OCI-LY7 (cell line): ENCODE data around the gene BCL2L11. TPM values are rescaled to one million over a fixed set of nuclear protein-coding genes. Genes with fewer than 3 reads are reported as not detected.
A peak's percentile ranks its signal among the peaks of the same experiment; 100 is the strongest.

ENCODE experiments used
- BruUV-seq: library from RNA; stranded (reverse); fragments of 400-500 nt; replicated peaks from 2 replicates; lab custom pipeline; 2021; lab: Mats Ljungman, UMichigan
- CTCF ChIA-PET: fragments of 300-600 bp; sonication (Branson Sonifier 250); formaldehyde crosslinking; loops from one replicate; lab custom pipeline; 2022; ENCODE audit warnings: antibody characterized with exemption; ENCODE audit not compliant: unreplicated experiment; lab: Charles Lee
- POLR2A ChIA-PET: fragments of 300-600 bp; sonication (Branson Sonifier 250); formaldehyde crosslinking; loops from one replicate; lab custom pipeline; 2022; ENCODE audit warnings: antibody characterized with exemption; lab: Charles Lee
- DNase-seq: peaks from one replicate; pipeline ENCODE4 v3.0.0-alpha.2; 2015; ENCODE audit warnings: low spot score
- H2AFZ ChIP-seq: fragments of 200-600 bp; sonication (generic), shearing (Covaris generic); 2 replicates; pipeline ENCODE4 v1.6.1; 2014; ENCODE audit warnings: mild to moderate bottlenecking, antibody characterized with exemption, low read length, moderate library complexity
- H3K27ac ChIP-seq: fragments of 200-600 bp; sonication (generic); 2 replicates; pipeline ENCODE4 v1.5.1; 2014; ENCODE audit warnings: mixed run types, low read depth, mild to moderate bottlenecking, moderate library complexity, low read length, inconsistent platforms; ENCODE audit not compliant: poor library complexity, severe bottlenecking
- H3K36me3 ChIP-seq: fragments of 200-600 bp; sonication (generic); 2 replicates; pipeline ENCODE4 v1.6.1; 2014; ENCODE audit warnings: mild to moderate bottlenecking, antibody characterized with exemption, low read length, moderate library complexity, mixed read lengths; ENCODE audit not compliant: insufficient read depth
- H3K4me1 ChIP-seq: fragments of 200-600 bp; sonication (generic); 2 replicates; pipeline ENCODE4 v1.5.1; 2014; ENCODE audit warnings: mild to moderate bottlenecking, low read length; ENCODE audit not compliant: insufficient read depth, poor library complexity, severe bottlenecking
- H3K4me2 ChIP-seq: fragments of 200-600 bp; sonication (generic); 2 replicates; pipeline ENCODE4 v1.6.1; 2014; ENCODE audit warnings: mild to moderate bottlenecking, low read length
- H3K4me3 ChIP-seq: fragments of 200-600 bp; sonication (generic); 2 replicates; pipeline ENCODE4 v1.5.1; 2014; ENCODE audit warnings: mild to moderate bottlenecking, low read depth, low read length; ENCODE audit not compliant: poor library complexity, severe bottlenecking
- H3K79me2 ChIP-seq: fragments of 200-600 bp; sonication (generic); 2 replicates; pipeline ENCODE4 v1.6.1; 2016; ENCODE audit warnings: low read depth, mild to moderate bottlenecking, low read length, moderate library complexity, mixed read lengths; ENCODE audit not compliant: insufficient read depth
- H3K9me2 ChIP-seq: fragments of 200-600 bp; sonication (generic); 2 replicates; pipeline ENCODE4 v1.6.1; 2016; ENCODE audit warnings: mild to moderate bottlenecking, low read length, mixed read lengths; ENCODE audit not compliant: insufficient read depth
- H3K9me3 ChIP-seq: fragments of 200-600 bp; sonication (generic); 2 replicates; pipeline ENCODE4 v1.6.1; 2014; ENCODE audit warnings: mild to moderate bottlenecking, mixed run types, low read length, mixed read lengths
- H4K20me1 ChIP-seq: fragments of 200-600 bp; sonication (generic); 2 replicates; pipeline ENCODE4 v1.6.1; 2014; ENCODE audit warnings: mild to moderate bottlenecking, antibody characterized with exemption, low read length, moderate library complexity, mixed read lengths; ENCODE audit not compliant: insufficient read depth
- CTCF ChIP-seq: fragments of 200-600 bp; sonication (generic); conservative IDR thresholded peaks from 2 replicates; pipeline ENCODE4 v1.5.1; 2014; ENCODE audit warnings: mild to moderate bottlenecking, antibody characterized with exemption, low read length, moderate library complexity, mixed read lengths
- EZH2phosphoT487 ChIP-seq: fragments of 200-600 bp; sonication (generic); IDR thresholded peaks from 2 replicates; pipeline ENCODE4 v1.6.1; 2018; ENCODE audit warnings: low read depth, borderline replicate concordance, mild to moderate bottlenecking, mixed run types, antibody characterized with exemption, low read length, moderate library complexity, mixed read lengths
- intact Hi-C: fragments of 100-400 bp; cut with micrococcal nuclease; formaldehyde crosslinking; loops from one replicate; pipeline ENCODE4 v1.10.0; 2022; ENCODE audit not compliant: unreplicated experiment
- total RNA-seq, 2 experiments: library from RNA; depleted of rRNA in 1 of 2; stranded (reverse); fragments of >200 nt in 1 of 2; shearing (Covaris generic) in 1 of 2; gene quantifications; 2 replicates each; pipeline ENCODE4 v1.2.3, GENCODE V29; 2014 to 2022

The BCL2L11 gene
- total RNA-seq, 2 experiments from 2014 or later: 16.0 to 20.3 TPM

GRCh38 chr2:111116011-111116746 lies 4.5 kb upstream of the BCL2L11 start:
- TF ChIP-seq EZH2phosphoT487 (no peak), CTCF (peak; percentile 35; the same call in 1 of the 2 replicates)
- Histone ChIP-seq H3K9me3 (no peaks in the 10 kb centered on the region), H3K79me2 (peaks cover 4% of the 10 kb centered on the region; the same call in 1 of the 2 replicates), H3K9me2 (no peaks in the 10 kb centered on the region), H3K4me1 (peaks cover 38% of the 10 kb centered on the region), H2AFZ (no peak overlapping the region), H3K4me2 (no peak overlapping the region), H3K36me3 (no peaks in the 10 kb centered on the region), H4K20me1 (no peaks in the 10 kb centered on the region), H3K27ac (no peak overlapping the region), H3K4me3 (no peak overlapping the region)
- no TSS peak for BruUV-seq
- DNase-seq: no peak
- CTCF ChIA-PET: no interaction called here
- POLR2A ChIA-PET: no interaction called here
- intact Hi-C loops: loop anchor here (2.0 to 5.0 kb wide), 2 partner anchors 87 to 304 kb away; no protein-coding TSS in a partner anchor

- peaks cover 5% of the 10 kb centered on the region for H3K36me3 ChIP-seq
- H3K4me2 ChIP-seq: peak overlapping the region; percentile 98
- H4K20me1 ChIP-seq: peaks cover 6% of the 10 kb centered on the region; the same call in 1 of the 2 replicates
- POLR2A ChIA-PET: no interaction called here
- BruUV-seq: no TSS peak
- TF ChIP-seq EZH2phosphoT487: no peak
- TF ChIP-seq CTCF: peak; percentile 89
- H3K4me1 ChIP-seq: peaks cover 38% of the 10 kb centered on the region
- DNase-seq: peak; percentile 82
- intact Hi-C loops: loop anchor here (2.0 to 5.0 kb wide), 2 partner anchors 88 to 305 kb away; no protein-coding TSS in a partner anchor
- H3K79me2 ChIP-seq: peaks cover 12% of the 10 kb centered on the region
- H3K9me3 ChIP-seq: no peaks in the 10 kb centered on the region
- H3K4me3 ChIP-seq: peak overlapping the region; percentile 96
- H3K9me2 ChIP-seq: no peaks in the 10 kb centered on the region
- CTCF ChIA-PET: interaction anchor here (1.0 to 1.2 kb wide), 2 partner anchors 41 to 68 kb away, joined by 3 read pairs; no protein-coding TSS in a partner anchor
- H3K27ac ChIP-seq: no peak overlapping the region
- H2AFZ ChIP-seq: no peak overlapping the region
These were observed 3.7 kb upstream of the BCL2L11 start for GRCh38 chr2:111116843-111117597.
